OCI-LY1 (cell line): Measurements from ENCODE around the gene IL1RAPL2.

Experiments
- H2AFZ ChIP-seq: fragments of 200-600 bp; sonication (generic), shearing (Covaris generic); 2 replicates; pipeline ENCODE4 v1.6.0; 2014; ENCODE audit warnings: antibody characterized with exemption, mild to moderate bottlenecking, low read length
- H3F3A ChIP-seq: fragments of 200-600 bp; sonication (generic), shearing (Covaris generic); 2 replicates; pipeline ENCODE4 v1.6.0; 2014; ENCODE audit warnings: mild to moderate bottlenecking, antibody characterized with exemption, low read length, moderate library complexity; ENCODE audit not compliant: insufficient read depth
- H3K27ac ChIP-seq: fragments of 200-600 bp; sonication (generic); 2 replicates; pipeline ENCODE4 v1.5.1; 2014; ENCODE audit warnings: low read length, mixed run types, mild to moderate bottlenecking, low read depth; ENCODE audit not compliant: poor library complexity, severe bottlenecking
- H3K27me3 ChIP-seq: fragments of 200-600 bp; sonication (generic); 2 replicates; pipeline ENCODE4 v1.6.0; 2014; ENCODE audit warnings: antibody characterized with exemption, mild to moderate bottlenecking, low read length, moderate library complexity; ENCODE audit not compliant: insufficient read depth
- H3K36me3 ChIP-seq: fragments of 200-600 bp; sonication (generic); 2 replicates; pipeline ENCODE4 v1.6.1; 2014; ENCODE audit warnings: mild to moderate bottlenecking, antibody characterized with exemption, low read length, moderate library complexity, mixed read lengths; ENCODE audit not compliant: insufficient read depth
- H3K4me1 ChIP-seq: fragments of 200-600 bp; sonication (generic); 2 replicates; pipeline ENCODE4 v1.5.1; 2014; ENCODE audit warnings: mild to moderate bottlenecking, low read length, moderate library complexity; ENCODE audit not compliant: insufficient read depth, severe bottlenecking
- H3K4me2 ChIP-seq: fragments of 200-600 bp; sonication (generic), shearing (Covaris generic); 2 replicates; pipeline ENCODE4 v1.6.1; 2014; ENCODE audit warnings: low read length
- H3K4me3 ChIP-seq: fragments of 200-600 bp; sonication (generic); 2 replicates; pipeline ENCODE4 v1.5.1; 2014; ENCODE audit warnings: low read length, low read depth, mild to moderate bottlenecking, mixed read lengths; ENCODE audit not compliant: poor library complexity, severe bottlenecking
- H3K79me2 ChIP-seq: fragments of 200-600 bp; shearing (Covaris generic); 2 replicates; pipeline ENCODE4 v1.6.1; 2016; ENCODE audit warnings: mixed run types, low read length, mixed read lengths; ENCODE audit not compliant: insufficient read depth
- H3K9ac ChIP-seq: fragments of 200-600 bp; sonication (generic), shearing (Covaris generic); 2 replicates; pipeline ENCODE4 v1.6.1; 2014; ENCODE audit warnings: mild to moderate bottlenecking, low read length, mixed read lengths
- H3K9me2 ChIP-seq: fragments of 200-600 bp; sonication (generic), shearing (Covaris generic); 2 replicates; pipeline ENCODE4 v1.6.1; 2014; ENCODE audit warnings: low read depth, mild to moderate bottlenecking, low read length, mixed read lengths
- H3K9me3 ChIP-seq: fragments of 200-600 bp; shearing (Covaris generic); 2 replicates; pipeline ENCODE4 v1.6.1; 2014; ENCODE audit warnings: low read length, mixed read lengths
- H4K20me1 ChIP-seq: fragments of 200-600 bp; sonication (generic), shearing (Covaris generic); 2 replicates; pipeline ENCODE4 v1.6.0; 2016; ENCODE audit warnings: mild to moderate bottlenecking, low read length; ENCODE audit not compliant: insufficient read depth
- EZH2 ChIP-seq: fragments of 200-600 bp; sonication (generic), shearing (Covaris generic); IDR thresholded peaks from 2 replicates; pipeline ENCODE4 v1.8.0; 2017; ENCODE audit warnings: borderline replicate concordance, mixed run types, mild to moderate bottlenecking, antibody characterized with exemption, low read length, moderate library complexity, mixed read lengths
- TF ChIP-seq, protein P1 (sequence below): fragments of 200-600 bp; sonication (generic), shearing (Covaris generic); IDR thresholded peaks from 2 replicates; pipeline ENCODE4 v1.5.1; 2017; ENCODE audit warnings: mild to moderate bottlenecking, antibody characterized with exemption, low read length, moderate library complexity, mixed read lengths

IL1RAPL2 gene

DNA sequence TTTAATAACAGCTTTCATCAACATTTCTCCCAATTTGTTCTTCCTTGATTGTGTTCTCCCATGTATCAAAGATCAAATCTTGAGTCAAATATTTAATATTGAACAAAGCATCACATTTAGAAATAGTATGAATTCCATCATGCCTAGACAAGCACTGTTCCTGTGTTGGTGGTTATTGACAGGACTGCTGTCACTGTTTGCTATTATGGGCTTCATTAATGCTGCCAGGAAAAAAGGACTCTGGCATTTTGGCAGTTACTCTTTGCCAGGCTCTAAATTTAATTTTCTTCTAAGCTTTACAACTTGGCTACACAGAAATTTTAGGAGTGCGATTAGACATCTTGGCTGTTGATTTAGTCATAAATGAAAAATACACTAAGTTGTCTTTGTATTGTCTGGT lies 960.4 kb downstream of the IL1RAPL2 start:
- Histone ChIP-seq H3F3A (no peaks in the 10 kb centered on the region), H2AFZ (no peak overlapping the region), H3K27ac (no peak overlapping the region), H3K9ac (no peak overlapping the region), H3K27me3 (no peaks in the 10 kb centered on the region), H3K4me3 (no peak overlapping the region), H3K9me2 (no peaks in the 10 kb centered on the region), H3K4me1 (no peaks in the 10 kb centered on the region), H4K20me1 (no peaks in the 10 kb centered on the region), H3K4me2 (no peak overlapping the region), H3K36me3 (no peaks in the 10 kb centered on the region), H3K9me3 (no peaks in the 10 kb centered on the region), H3K79me2 (no peaks in the 10 kb centered on the region)
- TF ChIP-seq, protein P1, sequence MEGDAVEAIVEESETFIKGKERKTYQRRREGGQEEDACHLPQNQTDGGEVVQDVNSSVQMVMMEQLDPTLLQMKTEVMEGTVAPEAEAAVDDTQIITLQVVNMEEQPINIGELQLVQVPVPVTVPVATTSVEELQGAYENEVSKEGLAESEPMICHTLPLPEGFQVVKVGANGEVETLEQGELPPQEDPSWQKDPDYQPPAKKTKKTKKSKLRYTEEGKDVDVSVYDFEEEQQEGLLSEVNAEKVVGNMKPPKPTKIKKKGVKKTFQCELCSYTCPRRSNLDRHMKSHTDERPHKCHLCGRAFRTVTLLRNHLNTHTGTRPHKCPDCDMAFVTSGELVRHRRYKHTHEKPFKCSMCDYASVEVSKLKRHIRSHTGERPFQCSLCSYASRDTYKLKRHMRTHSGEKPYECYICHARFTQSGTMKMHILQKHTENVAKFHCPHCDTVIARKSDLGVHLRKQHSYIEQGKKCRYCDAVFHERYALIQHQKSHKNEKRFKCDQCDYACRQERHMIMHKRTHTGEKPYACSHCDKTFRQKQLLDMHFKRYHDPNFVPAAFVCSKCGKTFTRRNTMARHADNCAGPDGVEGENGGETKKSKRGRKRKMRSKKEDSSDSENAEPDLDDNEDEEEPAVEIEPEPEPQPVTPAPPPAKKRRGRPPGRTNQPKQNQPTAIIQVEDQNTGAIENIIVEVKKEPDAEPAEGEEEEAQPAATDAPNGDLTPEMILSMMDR, result no peak
- no peak for TF ChIP-seq EZH2

DNA sequence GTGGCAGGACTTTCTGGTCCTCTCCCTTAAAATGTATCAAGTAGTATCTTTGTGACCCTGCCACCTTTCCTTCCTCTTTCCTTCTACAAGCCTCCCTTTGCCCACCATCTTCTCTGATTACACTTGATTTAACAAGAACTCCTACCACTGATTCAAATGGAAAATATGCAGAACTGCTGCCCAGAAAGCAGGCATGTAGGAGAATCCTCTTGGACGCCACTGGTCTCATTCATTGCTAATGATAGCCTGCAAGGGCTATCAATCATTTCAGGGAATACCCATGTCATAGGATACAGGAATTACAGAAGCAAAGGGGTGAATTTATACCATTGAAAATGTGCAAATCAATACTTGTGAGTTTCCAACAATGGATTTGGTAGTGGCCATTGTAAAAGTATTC lies 961.8 kb downstream of the IL1RAPL2 start:
- no peaks in the 10 kb centered on the region for H3K9me2 ChIP-seq

DNA sequence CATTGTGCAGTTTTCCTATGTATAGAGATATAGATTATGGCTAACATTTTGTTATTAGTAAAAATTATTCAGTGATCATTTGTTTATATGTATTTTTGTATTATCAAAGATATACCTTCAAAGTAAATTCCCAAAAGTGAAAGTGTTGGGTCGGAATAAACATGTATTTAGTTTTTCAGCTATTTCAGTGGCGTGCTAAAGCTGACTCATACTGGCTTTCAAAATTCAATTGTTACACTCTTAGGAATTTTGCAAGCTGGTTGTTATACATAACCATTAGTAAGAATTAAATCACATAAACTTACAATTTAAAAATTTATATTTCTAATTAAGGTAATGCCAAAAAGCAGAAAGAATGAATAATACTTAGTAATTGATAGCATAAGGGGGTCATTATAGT lies 968.0 kb downstream of the IL1RAPL2 start:
- Histone ChIP-seq H3K4me1 (no peaks in the 10 kb centered on the region), H3K4me2 (no peak overlapping the region), H3K36me3 (no peaks in the 10 kb centered on the region), H3K9me3 (no peaks in the 10 kb centered on the region), H3K9me2 (no peaks in the 10 kb centered on the region), H3K27me3 (no peaks in the 10 kb centered on the region), H3F3A (no peaks in the 10 kb centered on the region), H2AFZ (no peak overlapping the region), H3K27ac (no peak overlapping the region), H3K9ac (no peak overlapping the region), H3K79me2 (no peaks in the 10 kb centered on the region), H4K20me1 (no peaks in the 10 kb centered on the region), H3K4me3 (no peak overlapping the region)
- TF ChIP-seq EZH2, result no peak
- TF ChIP-seq, protein P1, result no peak

More for the DNA sequence above, 961.8 kb downstream of the IL1RAPL2 start:
- Histone ChIP-seq H3K4me2 (no peak overlapping the region), H3K79me2 (no peaks in the 10 kb centered on the region), H3K9me3 (no peaks in the 10 kb centered on the region), H3K27me3 (no peaks in the 10 kb centered on the region), H3K9ac (no peak overlapping the region), H4K20me1 (no peaks in the 10 kb centered on the region), H2AFZ (no peak overlapping the region), H3K27ac (no peak overlapping the region), H3K4me1 (no peaks in the 10 kb centered on the region), H3F3A (no peaks in the 10 kb centered on the region), H3K4me3 (no peak overlapping the region), H3K36me3 (no peaks in the 10 kb centered on the region)
- TF ChIP-seq, protein P1, result no peak
- TF ChIP-seq EZH2, result no peak
